GM18519 (cell line): ENCODE measurements around the gene ZMYND12.

Source experiments
- ATAC-seq: cut with Tn5 transposase; IDR thresholded peaks from one replicate; pipeline ENCODE4 v1.9.1; 2021; ENCODE audit warnings: mild to moderate bottlenecking, moderate library complexity; ENCODE audit not compliant: unreplicated experiment, low FRiP score

ZMYND12 gene

DNA sequence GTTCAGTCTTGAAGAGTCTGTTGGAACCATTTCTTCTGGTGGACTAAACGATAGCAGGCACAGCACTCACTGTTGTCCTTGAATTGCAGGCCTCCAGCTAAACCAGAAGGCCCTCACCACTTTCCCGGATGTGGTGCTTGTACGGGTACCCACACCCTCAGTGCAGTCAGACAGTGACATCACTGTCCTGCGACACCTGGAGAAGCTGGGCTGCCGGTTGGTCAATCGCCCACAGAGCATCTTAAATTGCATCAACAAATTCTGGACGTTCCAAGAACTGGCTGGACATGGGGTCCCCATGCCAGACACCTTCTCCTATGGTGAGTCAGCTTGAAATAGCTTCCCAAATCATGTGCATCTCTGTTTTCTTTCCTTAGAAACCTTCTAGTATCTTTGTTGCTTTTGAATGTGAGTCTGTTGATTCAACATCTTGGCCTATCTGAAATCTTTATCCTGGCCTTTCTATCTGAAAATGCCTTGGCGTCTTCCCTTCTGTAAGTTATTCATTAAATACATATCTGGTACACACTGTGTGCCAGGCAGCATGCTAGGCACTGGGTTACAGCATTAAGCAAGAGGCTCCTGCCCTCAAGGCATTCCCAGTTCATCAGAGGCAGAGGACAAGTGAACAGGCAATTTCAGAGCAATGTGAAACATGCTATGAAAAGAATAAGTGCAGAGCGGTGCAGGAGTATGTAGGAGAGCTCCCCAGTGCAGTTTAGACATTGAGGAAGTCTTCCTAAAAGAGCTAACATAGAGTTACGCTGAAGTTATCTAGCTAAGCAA lies 56.3 kb downstream of the ZMYND12 start:
- no peak for ATAC-seq

DNA sequence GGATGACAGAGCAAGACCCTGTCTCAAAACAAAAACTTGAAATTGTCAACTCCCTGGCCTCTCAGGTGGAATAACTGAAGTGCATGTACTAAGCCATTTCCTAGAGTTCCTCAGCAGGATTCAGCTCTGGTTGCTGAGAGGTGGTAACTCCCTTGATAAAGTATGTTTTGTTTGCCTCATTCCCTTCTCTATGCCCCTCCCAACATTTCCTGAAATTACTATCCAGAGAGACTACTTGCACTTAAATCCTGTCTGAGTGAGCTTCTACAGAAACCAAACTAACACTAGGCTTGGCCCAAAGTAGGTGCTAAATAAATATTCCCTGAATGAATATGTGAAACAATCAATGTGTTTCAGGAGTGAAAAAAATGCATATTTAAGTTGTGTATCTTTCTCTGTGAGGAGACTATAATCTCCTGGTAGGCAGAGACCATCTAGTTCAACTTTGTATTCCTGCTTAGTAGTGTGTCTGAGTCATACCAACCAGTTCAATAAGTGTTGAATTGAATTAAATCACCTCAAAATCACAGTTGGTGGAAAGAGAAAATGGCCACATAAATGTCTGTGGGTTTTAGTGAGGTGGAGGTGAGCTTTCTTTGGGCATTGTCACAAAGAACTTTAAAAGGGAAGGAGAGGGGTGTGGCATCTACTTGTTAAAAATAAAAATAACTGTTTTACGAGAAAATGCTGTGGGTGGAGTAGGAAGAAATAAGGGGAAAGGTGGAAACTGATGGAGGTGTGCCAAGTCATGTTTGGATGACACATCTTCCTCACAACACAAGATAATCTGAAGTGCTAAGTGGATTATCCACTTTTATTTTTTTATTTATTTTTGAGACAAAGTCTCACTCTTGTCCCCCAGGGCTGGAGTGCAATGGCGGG lies 62.6 kb downstream of the ZMYND12 start:
- ATAC-seq: no peak

DNA sequence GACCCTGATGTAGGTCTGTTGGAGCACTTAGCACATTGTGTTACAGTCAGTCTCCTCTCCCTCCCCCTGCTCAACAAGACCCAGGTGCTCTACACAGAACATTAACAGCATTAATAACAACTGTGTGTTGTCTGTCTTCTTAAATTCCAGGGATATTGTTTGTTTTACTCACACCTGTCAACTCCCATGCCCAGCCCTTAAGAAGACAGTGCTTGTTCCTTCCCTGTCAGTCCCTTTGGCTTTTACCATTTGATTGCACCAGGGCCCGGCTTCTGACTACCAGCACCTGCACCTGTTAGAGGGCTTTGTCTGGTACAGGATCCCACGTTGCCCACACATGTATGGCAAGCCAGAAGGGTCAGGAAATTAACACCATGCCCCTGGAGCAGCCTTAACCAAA lies 63.6 kb downstream of the ZMYND12 start:
- ATAC-seq: no peak

DNA sequence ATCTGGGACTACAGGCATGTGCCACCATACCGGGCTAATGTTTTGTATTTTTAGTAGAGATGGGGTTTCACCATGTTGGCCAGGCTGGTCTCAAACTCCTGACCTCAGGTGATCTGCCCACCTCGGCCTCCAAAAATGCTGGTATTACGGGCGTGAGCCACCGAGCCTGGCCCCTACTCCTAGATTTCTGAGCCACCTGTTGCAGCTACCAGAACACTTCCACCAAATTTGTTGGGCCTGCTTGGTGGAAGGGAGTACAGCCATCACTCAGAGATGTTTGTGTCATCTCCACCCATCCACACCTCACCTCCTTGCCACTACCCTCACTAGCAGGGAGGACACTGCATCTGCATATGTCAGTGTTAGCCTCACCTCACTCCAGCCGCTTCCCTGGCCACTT lies 69.8 kb downstream of the ZMYND12 start:
- ATAC-seq: no peak

DNA sequence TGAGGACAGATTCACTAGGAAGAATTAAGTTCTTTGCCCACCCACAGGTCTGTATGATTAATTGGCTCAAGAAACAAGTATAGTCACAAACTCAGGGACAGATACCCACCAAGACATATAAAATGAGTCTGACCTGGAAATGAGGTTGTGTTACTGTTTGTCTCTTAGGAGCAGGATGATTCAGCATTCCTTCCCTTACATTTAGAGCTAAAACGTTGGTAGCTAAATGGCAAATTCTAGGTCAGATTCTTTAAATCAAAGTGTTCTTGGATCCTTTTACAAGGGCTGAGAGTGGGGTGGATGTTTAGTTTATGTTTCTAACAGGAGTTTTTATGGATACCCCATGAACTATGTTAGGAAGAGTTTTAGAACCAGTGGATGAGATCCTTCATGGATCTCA lies 70.5 kb downstream of the ZMYND12 start:
- ATAC-seq: no peak

DNA sequence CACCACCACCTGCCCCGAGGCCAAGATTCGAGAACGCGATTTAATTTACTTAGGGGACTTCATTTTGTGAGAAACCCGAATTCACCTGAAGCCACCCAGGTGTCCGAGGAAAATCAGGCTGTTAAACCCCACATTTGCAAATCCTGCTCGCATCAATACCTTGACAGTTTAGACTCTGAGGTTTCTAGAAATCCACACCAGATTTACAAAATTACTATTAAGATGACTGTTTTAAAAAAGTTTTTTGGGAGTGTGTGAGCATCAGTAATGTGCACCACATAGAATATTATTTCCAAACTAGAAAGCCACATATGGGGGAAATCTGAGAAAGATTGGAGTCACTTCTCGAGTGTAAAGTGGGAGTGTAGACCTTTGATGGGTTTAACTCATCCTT lies 74.5 kb downstream of the ZMYND12 start:
- no peak for ATAC-seq

DNA sequence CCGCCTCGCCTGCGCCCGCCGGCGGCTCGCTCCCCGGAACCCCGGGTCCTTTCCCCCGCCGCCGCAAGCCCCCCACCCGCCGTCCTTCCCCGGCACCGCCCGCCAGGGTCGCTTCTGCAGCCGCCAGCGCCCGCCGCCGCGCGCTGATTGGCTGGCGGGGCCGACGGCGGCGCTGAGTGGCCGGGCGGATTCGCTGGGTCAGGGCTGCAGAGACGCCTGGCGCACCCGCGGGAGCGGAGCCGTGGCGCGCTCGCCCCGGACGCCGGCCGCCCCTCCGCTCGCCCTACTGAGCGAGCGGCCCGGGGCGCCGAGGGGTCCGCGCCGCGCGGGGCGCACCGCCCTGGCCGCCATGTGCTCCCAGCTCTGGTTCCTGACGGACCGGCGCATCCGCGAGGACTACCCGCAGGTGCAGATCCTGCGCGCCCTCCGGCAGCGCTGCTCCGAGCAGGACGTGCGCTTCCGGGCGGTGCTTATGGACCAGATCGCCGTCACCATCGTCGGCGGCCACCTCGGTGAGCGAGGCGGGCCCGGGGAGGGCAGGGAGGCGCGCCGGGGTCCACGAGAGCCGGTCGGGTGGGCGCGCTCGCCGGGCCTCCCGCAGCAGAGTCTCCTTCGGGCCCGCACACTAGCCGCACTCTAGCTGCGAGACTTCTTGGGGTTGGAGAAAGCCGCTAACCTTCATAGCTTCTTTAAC lies 75.1 kb downstream of the ZMYND12 start, which contains the start of gene RIMKLA:
RIMKLA (plus strand) TSS at position 207 of the 694 bp plus-strand sequence; CDS start at position 350, 143 bp downstream.
- peak; percentile 78 for ATAC-seq
